Glutamatergic neuron (in vitro differentiated cells): ENCODE measurements around the gene PFN3. TPM values are rescaled to one million over a fixed set of nuclear protein-coding genes. Genes with fewer than 3 reads are reported as not detected.

Experiments used
- DNase-seq: peaks from one replicate; pipeline ENCODE4 v3.0.0; 2022
- H3K27ac Mint-ChIP-seq: one replicate; pipeline ENCODE4 v1.8.0; 2020; ENCODE audit warnings: mild to moderate bottlenecking, mixed read lengths, inconsistent platforms; ENCODE audit not compliant: unreplicated experiment
- H3K27me3 Mint-ChIP-seq: one replicate; pipeline ENCODE4 v1.8.0; 2020; ENCODE audit warnings: mild to moderate bottlenecking, moderate library complexity, mixed read lengths, inconsistent platforms; ENCODE audit not compliant: unreplicated experiment
- H3K36me3 Mint-ChIP-seq: one replicate; pipeline ENCODE4 v1.8.0; 2020; ENCODE audit warnings: mild to moderate bottlenecking, mixed read lengths, inconsistent platforms; ENCODE audit not compliant: unreplicated experiment
- H3K4me1 Mint-ChIP-seq: one replicate; pipeline ENCODE4 v1.8.0; 2020; ENCODE audit warnings: mild to moderate bottlenecking, low read depth, mixed read lengths, inconsistent platforms; ENCODE audit not compliant: unreplicated experiment
- H3K4me3 Mint-ChIP-seq: one replicate; pipeline ENCODE4 v1.8.0; 2020; ENCODE audit warnings: mild to moderate bottlenecking, mixed read lengths, inconsistent platforms; ENCODE audit not compliant: unreplicated experiment
- H3K9me3 Mint-ChIP-seq: one replicate; pipeline ENCODE4 v1.8.0; 2020; ENCODE audit warnings: mild to moderate bottlenecking, moderate library complexity, mixed read lengths, inconsistent platforms; ENCODE audit not compliant: unreplicated experiment
- total RNA-seq: library from RNA; stranded (reverse); fragmentation: NEBNext Ultra II Directional; extraction: Animal tissue kit (Norgen Biotek cat#: 25700); gene quantifications from one replicate; pipeline ENCODE4 v1.2.1, GENCODE V29; 2021; ENCODE audit not compliant: unreplicated experiment
- TF ChIP-seq, protein P1 (sequence below): fragments of 200-600 bp; sonication (generic); IDR thresholded peaks from one replicate; pipeline ENCODE4 v1.5.0; 2021; ENCODE audit not compliant: partially characterized antibody, unreplicated experiment

Gene PFN3
- total RNA-seq, 1 donor from 2014 or later, result not detected

DNA sequence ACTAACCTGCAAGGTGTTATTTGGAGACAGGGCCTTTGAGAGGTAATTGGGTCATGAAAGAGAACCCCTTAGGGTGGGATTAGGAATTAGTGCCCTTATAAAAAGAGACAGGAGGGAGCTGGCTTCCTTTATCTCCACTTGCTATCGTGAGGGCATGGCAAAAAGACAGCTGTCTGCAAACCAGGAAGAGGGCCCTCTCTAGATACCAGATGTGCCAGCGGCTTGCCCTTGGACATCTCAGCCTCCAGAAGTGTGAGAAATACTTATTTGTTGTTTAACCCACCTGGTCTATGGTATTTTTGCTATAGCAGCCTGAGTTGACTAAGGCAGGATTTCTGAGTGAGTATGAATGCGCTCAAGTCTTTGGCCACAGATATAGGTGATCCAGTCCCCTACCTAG, 43.7 kb downstream of the PFN3 start:
- DNase-seq, result no peak
- TF ChIP-seq, protein P1, sequence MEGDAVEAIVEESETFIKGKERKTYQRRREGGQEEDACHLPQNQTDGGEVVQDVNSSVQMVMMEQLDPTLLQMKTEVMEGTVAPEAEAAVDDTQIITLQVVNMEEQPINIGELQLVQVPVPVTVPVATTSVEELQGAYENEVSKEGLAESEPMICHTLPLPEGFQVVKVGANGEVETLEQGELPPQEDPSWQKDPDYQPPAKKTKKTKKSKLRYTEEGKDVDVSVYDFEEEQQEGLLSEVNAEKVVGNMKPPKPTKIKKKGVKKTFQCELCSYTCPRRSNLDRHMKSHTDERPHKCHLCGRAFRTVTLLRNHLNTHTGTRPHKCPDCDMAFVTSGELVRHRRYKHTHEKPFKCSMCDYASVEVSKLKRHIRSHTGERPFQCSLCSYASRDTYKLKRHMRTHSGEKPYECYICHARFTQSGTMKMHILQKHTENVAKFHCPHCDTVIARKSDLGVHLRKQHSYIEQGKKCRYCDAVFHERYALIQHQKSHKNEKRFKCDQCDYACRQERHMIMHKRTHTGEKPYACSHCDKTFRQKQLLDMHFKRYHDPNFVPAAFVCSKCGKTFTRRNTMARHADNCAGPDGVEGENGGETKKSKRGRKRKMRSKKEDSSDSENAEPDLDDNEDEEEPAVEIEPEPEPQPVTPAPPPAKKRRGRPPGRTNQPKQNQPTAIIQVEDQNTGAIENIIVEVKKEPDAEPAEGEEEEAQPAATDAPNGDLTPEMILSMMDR, result no peak
- Mint-ChIP-seq H3K4me3 (no peak overlapping the region), H3K36me3 (no peaks in the 10 kb centered on the region), H3K4me1 (peaks cover 1% of the 10 kb centered on the region), H3K9me3 (peaks cover 5% of the 10 kb centered on the region), H3K27ac (no peak overlapping the region), H3K27me3 (peaks cover 2% of the 10 kb centered on the region)

- Mint-ChIP-seq H3K27me3 (peaks cover 4% of the 10 kb centered on the region), H3K36me3 (no peaks in the 10 kb centered on the region), H3K4me1 (peaks cover 1% of the 10 kb centered on the region), H3K27ac (no peak overlapping the region), H3K4me3 (no peak overlapping the region), H3K9me3 (peaks cover 8% of the 10 kb centered on the region)
- DNase-seq, result no peak
- TF ChIP-seq, protein P1, result no peak
These were observed 44.6 kb downstream of the PFN3 start for GRCh38 chr5:177355868-177356168.

- Mint-ChIP-seq H3K27ac (no peak overlapping the region), H3K36me3 (no peaks in the 10 kb centered on the region), H3K4me1 (peaks cover 1% of the 10 kb centered on the region), H3K27me3 (peaks cover 4% of the 10 kb centered on the region), H3K4me3 (no peak overlapping the region), H3K9me3 (peaks cover 8% of the 10 kb centered on the region)
- TF ChIP-seq, protein P1, result no peak
- DNase-seq, result no peak
These were observed 45.1 kb downstream of the PFN3 start for GRCh38 chr5:177355162-177355867.

DNA sequence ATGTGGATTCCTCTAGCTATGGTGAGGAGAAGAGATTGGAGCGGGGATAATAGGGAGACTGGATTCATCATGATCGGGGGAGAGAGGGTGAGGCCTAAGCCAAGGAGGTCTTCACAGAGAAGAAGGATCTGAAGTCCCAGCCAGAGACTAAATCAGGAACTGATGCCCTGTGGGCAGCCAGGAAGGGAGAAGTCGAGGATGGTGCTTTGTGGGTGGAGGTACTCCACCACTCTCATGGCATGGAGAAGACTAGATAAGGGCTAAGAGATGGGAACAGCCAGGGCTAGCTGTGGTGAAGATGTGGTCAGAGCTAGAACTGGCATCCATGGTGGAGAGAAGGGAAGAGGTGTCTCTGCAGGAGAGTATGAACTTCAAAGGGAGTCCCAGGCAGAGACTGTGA, 45.8 kb downstream of the PFN3 start:
- no peak for DNase-seq
- Mint-ChIP-seq H3K9me3 (peaks cover 8% of the 10 kb centered on the region), H3K4me1 (peaks cover 5% of the 10 kb centered on the region), H3K27ac (no peak overlapping the region), H3K36me3 (no peaks in the 10 kb centered on the region), H3K27me3 (peaks cover 4% of the 10 kb centered on the region), H3K4me3 (no peak overlapping the region)
- TF ChIP-seq, protein P1, result no peak

- H3K36me3 Mint-ChIP-seq, result no peaks in the 10 kb centered on the region
- H3K4me1 Mint-ChIP-seq, result peaks cover 6% of the 10 kb centered on the region
- no peak for DNase-seq
- H3K27ac Mint-ChIP-seq, result no peak overlapping the region
- peaks cover 8% of the 10 kb centered on the region for H3K9me3 Mint-ChIP-seq
- peaks cover 4% of the 10 kb centered on the region for H3K27me3 Mint-ChIP-seq
- H3K4me3 Mint-ChIP-seq, result no peak overlapping the region
- TF ChIP-seq, protein P1, result no peak
These were observed 46.2 kb downstream of the PFN3 start for GRCh38 chr5:177354256-177354655.
